OCI-LY3 (cell line): ENCODE measurements around the gene GPHN.

Source experiments
- CTCF ChIP-seq: fragments of 200-600, 300-600 bp; sonication (generic); IDR thresholded peaks from 2 replicates; pipeline ENCODE4 v1.5.1; 2014; ENCODE audit warnings: antibody characterized with exemption, low read length, low read depth
- EZH2phosphoT487 ChIP-seq: fragments of 200-600 bp; shearing (Covaris generic); IDR thresholded peaks from 2 replicates; pipeline ENCODE4 v1.6.1; 2018; ENCODE audit warnings: antibody characterized with exemption, mixed run types, low read depth

- TF ChIP-seq CTCF: no peak
- TF ChIP-seq EZH2phosphoT487: no peak
These were observed 643.2 kb downstream of the GPHN start for GRCh38 chr14:67151082-67151666.
